ENCODE results near the gene EYA3. TPM values are rescaled to one million over a fixed set of nuclear protein-coding genes. Genes with fewer than 3 reads are reported as not detected.
A peak's percentile ranks its signal among the peaks of the same experiment; 100 is the strongest.

The EYA3 gene
- total RNA-seq, 1 donor from 2014 or later = 17.5 TPM

- Mint-ChIP-seq H3K27ac (ENCODE audit: unreplicated experiment) (no peak within 1 kb of the TSS), H3K4me3 (ENCODE audit: unreplicated experiment) (peak within 1 kb of the TSS; percentile 45), H3K9me3 (ENCODE audit: unreplicated experiment) (no peaks in the 10 kb centered on the region), H3K36me3 (ENCODE audit: unreplicated experiment) (no peaks in the 10 kb centered on the region), H3K4me1 (ENCODE audit: unreplicated experiment) (peaks cover 11% of the 10 kb centered on the region), H3K27me3 (ENCODE audit: unreplicated experiment) (peaks cover 31% of the 10 kb centered on the region)
- TF ChIP-seq CTCF (IDR thresholded peaks at IDR 0.05) = peak; percentile 14
- DNase-seq (ENCODE audit: extremely low spot score, unreplicated experiment) = no peak
Measured at GRCh38 chr1:27934818-27935549, 153.4 kb downstream of the EYA3 start, which contains the start of gene SMPDL3B. TSS of gene SMPDL3B (plus strand) at chr1:27935000. CDS start at chr1:27935184, 184 bp downstream.

GRCh38 chr1:27931759-27932158, 156.7 kb downstream of the EYA3 start:
- Mint-ChIP-seq H3K4me1 (ENCODE audit: unreplicated experiment) (peaks cover 11% of the 10 kb centered on the region), H3K36me3 (ENCODE audit: unreplicated experiment) (no peaks in the 10 kb centered on the region), H3K4me3 (ENCODE audit: unreplicated experiment) (no peak overlapping the region), H3K27ac (ENCODE audit: unreplicated experiment) (no peak overlapping the region), H3K9me3 (ENCODE audit: unreplicated experiment) (no peaks in the 10 kb centered on the region), H3K27me3 (ENCODE audit: unreplicated experiment) (peaks cover 22% of the 10 kb centered on the region)
- TF ChIP-seq CTCF (IDR thresholded peaks at IDR 0.05) = no peak
- DNase-seq (ENCODE audit: extremely low spot score, unreplicated experiment) = no peak

GRCh38 chr1:27931184-27931583, 157.2 kb downstream of the EYA3 start:
- H3K27me3 Mint-ChIP-seq (ENCODE audit: unreplicated experiment) = peaks cover 24% of the 10 kb centered on the region
- no peaks in the 10 kb centered on the region for H3K36me3 Mint-ChIP-seq (ENCODE audit: unreplicated experiment)
- no peaks in the 10 kb centered on the region for H3K9me3 Mint-ChIP-seq (ENCODE audit: unreplicated experiment)
- peaks cover 11% of the 10 kb centered on the region for H3K4me1 Mint-ChIP-seq (ENCODE audit: unreplicated experiment)
- H3K4me3 Mint-ChIP-seq (ENCODE audit: unreplicated experiment) = no peak overlapping the region
- no peak overlapping the region for H3K27ac Mint-ChIP-seq (ENCODE audit: unreplicated experiment)
- no peak for DNase-seq (ENCODE audit: extremely low spot score, unreplicated experiment)
- no peak for TF ChIP-seq CTCF (IDR thresholded peaks at IDR 0.05)

- Mint-ChIP-seq H3K27me3 (ENCODE audit: unreplicated experiment) (peaks cover 13% of the 10 kb centered on the region), H3K36me3 (ENCODE audit: unreplicated experiment) (no peaks in the 10 kb centered on the region), H3K27ac (ENCODE audit: unreplicated experiment) (no peak overlapping the region), H3K9me3 (ENCODE audit: unreplicated experiment) (no peaks in the 10 kb centered on the region), H3K4me3 (ENCODE audit: unreplicated experiment) (no peak overlapping the region), H3K4me1 (ENCODE audit: unreplicated experiment) (no peaks in the 10 kb centered on the region)
- no peak for DNase-seq (ENCODE audit: extremely low spot score, unreplicated experiment)
- TF ChIP-seq CTCF (IDR thresholded peaks at IDR 0.05) = no peak
Measured at GRCh38 chr1:27928216-27928954, 160.0 kb downstream of the EYA3 start.

GRCh38 chr1:27922272-27922671, 166.1 kb downstream of the EYA3 start:
- Mint-ChIP-seq H3K27me3 (ENCODE audit: unreplicated experiment) (peaks cover 25% of the 10 kb centered on the region), H3K9me3 (ENCODE audit: unreplicated experiment) (no peaks in the 10 kb centered on the region), H3K36me3 (ENCODE audit: unreplicated experiment) (no peaks in the 10 kb centered on the region), H3K27ac (ENCODE audit: unreplicated experiment) (no peak overlapping the region), H3K4me3 (ENCODE audit: unreplicated experiment) (no peak overlapping the region), H3K4me1 (ENCODE audit: unreplicated experiment) (no peaks in the 10 kb centered on the region)
- TF ChIP-seq CTCF (IDR thresholded peaks at IDR 0.05) = no peak
- DNase-seq (ENCODE audit: extremely low spot score, unreplicated experiment) = no peak

All from osteocyte (in vitro differentiated cells).